ENCODE measurements around the gene SUSD4. TPM values are rescaled to one million over a fixed set of nuclear protein-coding genes. Genes with fewer than 3 reads are reported as not detected.
"Not testable (repeated sequence)": the region's sequence is repeated elsewhere in the genome, so short reads cannot be mapped to it uniquely, and the experiment has no call there.

The SUSD4 gene
- total RNA-seq, 4 donors from 2014 or later: 0.73 to 8.4 TPM; not detected in 2

DNA sequence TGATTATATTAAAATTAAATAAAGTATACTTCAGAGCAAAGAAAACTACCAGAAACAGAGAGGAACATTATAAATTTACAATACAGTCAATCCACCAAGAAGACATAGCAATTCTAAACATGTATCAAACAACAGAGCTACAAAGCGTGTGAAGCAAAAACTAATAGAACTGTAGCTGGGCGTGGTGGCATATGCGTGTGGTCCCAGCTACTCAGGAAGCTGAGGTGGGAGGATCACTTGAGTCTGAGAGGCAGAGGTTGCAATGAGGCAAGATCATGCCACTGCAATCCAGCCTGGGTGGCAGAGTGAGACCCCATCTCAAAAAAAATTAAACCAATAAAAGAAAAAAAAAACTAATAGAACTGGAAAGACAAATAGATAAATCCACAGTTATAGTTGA lies 41.5 kb upstream of the SUSD4 start:
- Histone ChIP-seq H3K27ac (no peak overlapping the region), H3K4me3 (no peak overlapping the region), H3K36me3 (no peaks in the 10 kb centered on the region), H3K27me3 (no peaks in the 10 kb centered on the region), H3K9me3 (no peaks in the 10 kb centered on the region), H3K4me1 (no peaks in the 10 kb centered on the region)
- DNase-seq: no peak
- intact Hi-C loops (cut with DNase I; ENCODE audit: low total_unique reads): no loop called here
- no peak for TF ChIP-seq CTCF (IDR thresholded peaks at IDR 0.05)

DNA sequence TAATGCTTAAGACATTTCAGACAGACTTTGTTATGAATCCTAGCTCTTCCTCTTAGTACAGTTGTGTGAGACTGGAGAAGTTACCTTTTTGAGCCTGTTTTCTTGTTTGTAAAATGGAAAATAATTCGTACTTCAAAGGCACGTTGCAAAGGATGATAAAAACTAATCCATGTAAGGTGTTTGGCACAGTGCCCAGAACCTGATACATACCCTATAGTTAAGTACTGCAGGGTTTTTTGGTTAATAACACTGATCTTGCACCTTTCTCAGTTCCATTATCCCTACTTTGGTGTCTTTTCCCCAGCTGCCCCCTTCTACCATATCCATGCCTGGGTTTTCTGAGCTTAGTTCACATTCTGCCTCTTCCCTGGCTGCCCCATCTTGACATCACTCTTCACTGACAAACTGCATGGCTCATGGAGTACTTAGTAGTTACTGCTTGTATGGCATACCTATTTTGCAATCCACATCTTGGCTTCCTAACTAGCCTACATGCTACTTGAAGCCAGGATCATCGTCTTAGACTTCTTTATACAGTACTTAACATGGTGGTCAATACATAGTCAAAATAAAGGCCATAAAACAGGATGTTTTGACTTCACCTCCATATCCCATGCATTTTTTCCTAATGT lies 39.3 kb upstream of the SUSD4 start:
- no peaks in the 10 kb centered on the region for H3K36me3 ChIP-seq
- TF ChIP-seq CTCF (IDR thresholded peaks at IDR 0.05) (no peak), POLR2A (IDR thresholded peaks at IDR 0.05) (no peak)
- no peak overlapping the region for H3K4me3 ChIP-seq
- H3K27me3 ChIP-seq: no peaks in the 10 kb centered on the region
- intact Hi-C loops (cut with DNase I; ENCODE audit: low total_unique reads): no loop called here
- no peaks in the 10 kb centered on the region for H3K4me1 ChIP-seq
- H3K9me3 ChIP-seq: no peaks in the 10 kb centered on the region
- H3K27ac ChIP-seq: no peak overlapping the region
- DNase-seq: no peak

DNA sequence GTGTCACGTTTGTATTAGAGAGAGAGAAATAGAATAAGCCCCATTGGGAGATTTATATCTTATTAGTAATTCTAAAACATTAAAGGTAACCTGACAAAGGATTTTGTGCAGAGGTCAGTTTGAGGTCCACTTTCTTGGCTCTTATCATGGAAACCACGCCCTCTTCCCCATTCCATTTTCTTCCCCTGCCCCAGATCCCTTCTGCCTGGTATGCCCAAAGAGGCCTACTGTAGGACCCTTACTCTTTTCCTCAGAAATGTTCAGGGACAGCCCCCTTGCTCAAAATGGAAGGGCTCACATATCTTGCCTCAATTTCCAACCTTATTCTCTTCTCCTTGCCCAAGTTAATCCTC lies 38.8 kb upstream of the SUSD4 start:
- Histone ChIP-seq H3K27ac (no peak overlapping the region), H3K4me3 (no peak overlapping the region), H3K36me3 (no peaks in the 10 kb centered on the region), H3K9me3 (no peaks in the 10 kb centered on the region), H3K27me3 (no peaks in the 10 kb centered on the region), H3K4me1 (no peaks in the 10 kb centered on the region)
- TF ChIP-seq POLR2A (IDR thresholded peaks at IDR 0.05) (no peak), CTCF (IDR thresholded peaks at IDR 0.05) (no peak)
- intact Hi-C loops (cut with DNase I; ENCODE audit: low total_unique reads): no loop called here
- DNase-seq: no peak

- Histone ChIP-seq H3K27ac (no peak overlapping the region), H3K9me3 (no peaks in the 10 kb centered on the region), H3K4me3 (no peak overlapping the region), H3K27me3 (no peaks in the 10 kb centered on the region), H3K4me1 (no peaks in the 10 kb centered on the region), H3K36me3 (no peaks in the 10 kb centered on the region)
- TF ChIP-seq CTCF (IDR thresholded peaks at IDR 0.05): no peak
- TF ChIP-seq POLR2A (IDR thresholded peaks at IDR 0.05): no peak
- intact Hi-C loops (cut with DNase I; ENCODE audit: low total_unique reads): no loop called here
- no peak for DNase-seq
These were observed 38.2 kb upstream of the SUSD4 start for GRCh38 chr1:223401873-223402789.

- DNase-seq; H3K4me3 ChIP-seq; H3K27me3 ChIP-seq; H3K36me3 ChIP-seq; H3K27ac ChIP-seq; intact Hi-C loops (cut with DNase I; ENCODE audit: low total_unique reads); H3K9me3 ChIP-seq; H3K4me1 ChIP-seq: not testable (repeated sequence)
These were observed 35.4 kb upstream of the SUSD4 start for GRCh38 chr1:223399393-223399792.

Data from uterus (tissue), 4 donors.